ENCODE data around the gene DEXI. TPM values are rescaled to one million over a fixed set of nuclear protein-coding genes. Genes with fewer than 3 reads are reported as not detected.

Gene DEXI
- total and polyA plus RNA-seq, 2 of the 4 experiments (the other 2 are of a cell fraction), result 43.7 to 63.6 TPM

DNA sequence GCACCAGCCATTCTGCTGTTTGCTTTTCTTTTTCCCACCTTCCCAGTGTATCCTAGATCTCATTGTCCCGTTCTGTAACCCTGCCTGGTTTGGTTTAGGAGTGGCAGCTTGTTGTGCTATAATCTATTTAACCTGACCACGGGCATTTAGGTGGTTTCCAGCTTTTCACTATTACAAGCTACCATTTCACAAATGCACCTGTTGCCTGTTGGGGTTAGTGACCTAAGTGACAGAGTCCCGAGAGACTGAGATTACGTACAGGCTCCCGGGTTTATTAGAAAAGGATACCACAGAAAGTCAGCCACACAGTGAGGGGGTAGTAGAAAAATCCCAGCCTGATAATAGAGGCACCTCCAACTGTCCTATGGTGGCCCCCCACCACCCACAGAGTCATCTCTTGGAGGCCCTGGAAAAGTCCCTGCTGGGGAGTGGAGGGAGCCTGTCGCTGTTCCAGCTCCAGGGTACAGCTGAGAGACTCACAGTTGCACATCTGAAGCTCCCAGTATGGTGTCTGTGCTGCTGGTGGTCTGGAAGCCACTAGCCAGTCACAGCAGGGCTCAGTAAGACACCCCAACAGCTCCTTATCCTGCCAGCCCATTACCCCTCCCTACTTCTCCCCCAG lies 23.3 kb upstream of the DEXI start:
- H3K9ac ChIP-seq (ENCODE audit: low read depth, low read length), result no peak overlapping the region
- no TSS peak for BruUV-seq (replicated peaks)
- H3K4me3 ChIP-seq (ENCODE audit: insufficient read depth, low read depth, low read length), result no peak overlapping the region
- intact Hi-C loops (cut with micrococcal nuclease) (loop anchor here (10.0 kb wide), 2 partner anchors 679 to 749 kb away; no protein-coding TSS in a partner anchor), in situ Hi-C loops (cut with MboI; ENCODE audit: low sequenced_read_pairs) (loop anchor here (5.0 to 25.0 kb wide), 6 partner anchors 287 to 847 kb away; a partner anchor contains a TSS), dilution Hi-C loops (cut with HindIII; ENCODE audit: low sequenced_read_pairs, unreplicated experiment) (no loop called here)
- H3K14ac ChIP-seq (replicated peaks; ENCODE audit: low read depth, low read length), result no peak overlapping the region
- H2BK5ac ChIP-seq (ENCODE audit: low read depth, low read length, poor library complexity, severe bottlenecking), result no peak overlapping the region
- DNase-seq (no peak), ATAC-seq (ENCODE audit: low read depth) (no peak)
- H2AK9ac ChIP-seq (replicated peaks; ENCODE audit: low read depth, low read length, poor library complexity), result no peak overlapping the region
- H2BK20ac ChIP-seq (ENCODE audit: low read depth, low read length), result no peak overlapping the region; the same call in 1 of the 2 replicates
- no peak overlapping the region for H3K4ac ChIP-seq (ENCODE audit: low read depth, low read length)
- ChIA-PET POLR2A (ENCODE audit: unreplicated experiment) (interaction anchor here (1.4 kb wide), 1 partner anchor 290 kb away, joined by 9 read pairs; the partner anchor contains the start of gene SOCS1), CTCF (interaction anchor here (0.6 to 1.2 kb wide), 3 partner anchors 12 to 293 kb away, joined by 3 read pairs; no protein-coding TSS in a partner anchor)
- no peak overlapping the region for H3K4me2 ChIP-seq (ENCODE audit: low read depth, low read length)
- no peak overlapping the region for H3K56ac ChIP-seq (ENCODE audit: extremely low read depth, insufficient read depth, low read length)
- H4K5ac ChIP-seq (ENCODE audit: low read depth, low read length), result no peak overlapping the region
- peaks cover 6 to 50% of the 10 kb centered on the region in 2 experiments for H3K79me1 ChIP-seq (ENCODE audit: low read depth in 1 of 2, low read length in 2 of 2)
- peaks cover 3% of the 10 kb centered on the region; the same call in 1 of the 2 replicates for H3K9me1 ChIP-seq (ENCODE audit: insufficient read depth, low read length)
- no CpG with 5 or more reads among the region's 6 CpGs for WGBS, 2 experiments (ENCODE audit: extremely low coverage in 2 of 2, insufficient read length in 1 of 2)
- no peaks in the 10 kb centered on the region for H3K9me3 ChIP-seq (ENCODE audit: control insufficient read depth, insufficient read depth, low read length)
- H3K4me1 ChIP-seq (ENCODE audit: control insufficient read depth, insufficient read depth, low read length), result peaks cover 13% of the 10 kb centered on the region
- no peak overlapping the region for H2BK15ac ChIP-seq (ENCODE audit: low read depth, low read length)
- H4K20me1 ChIP-seq (ENCODE audit: insufficient read depth, low read length), result peaks cover 5% of the 10 kb centered on the region; the same call in 1 of the 2 replicates
- no peak overlapping the region for H3K23ac ChIP-seq (ENCODE audit: low read depth, low read length)
- no peaks in the 10 kb centered on the region for H3K27me3 ChIP-seq (ENCODE audit: control insufficient read depth, insufficient read depth, low read length)
- no peak overlapping the region for H4K91ac ChIP-seq (ENCODE audit: insufficient read depth, low read depth, low read length)
- no peak overlapping the region for H2BK120ac ChIP-seq (ENCODE audit: low read depth, low read length)
- no peak overlapping the region for H3K18ac ChIP-seq (ENCODE audit: low read depth, low read length)
- H3K36me3 ChIP-seq (ENCODE audit: control insufficient read depth, insufficient read depth, low read length), result peaks cover 16% of the 10 kb centered on the region
- no peak overlapping the region for H2AFZ ChIP-seq (replicated peaks; ENCODE audit: low read length, poor library complexity)
- no peak overlapping the region for H2AK5ac ChIP-seq (ENCODE audit: low read depth, low read length)
- H4K8ac ChIP-seq (ENCODE audit: low read depth in 2 of 2, low read length in 2 of 2), result no peak overlapping the region
- H3K27ac ChIP-seq (ENCODE audit: insufficient read depth, low read length), result no peak overlapping the region
- TF ChIP-seq MAFK (IDR thresholded peaks at IDR 0.05; ENCODE audit: low read depth, low read length) (no peak), RCOR1 (IDR thresholded peaks at IDR 0.05; ENCODE audit: insufficient replicate concordance, low read length) (no peak), CEBPB (IDR thresholded peaks at IDR 0.05; ENCODE audit: low read depth, low read length) (no peak), RAD21 (IDR thresholded peaks at IDR 0.05; ENCODE audit: low read length) (no peak), SMC3 (IDR thresholded peaks at IDR 0.05; ENCODE audit: low read depth, low read length) (no peak), CHD1 (IDR thresholded peaks at IDR 0.05; ENCODE audit: low read depth, low read length) (no peak), FOS (IDR thresholded peaks at IDR 0.05; ENCODE audit: low read depth, low read length) (no peak), BHLHE40 (IDR thresholded peaks at IDR 0.05; ENCODE audit: low read depth, low read length) (no peak), MAZ (IDR thresholded peaks at IDR 0.05; ENCODE audit: borderline replicate concordance, low read depth, low read length) (no peak), NFE2L2 (IDR thresholded peaks at IDR 0.05; ENCODE audit: low read depth, low read length) (no peak), RFX5 (IDR thresholded peaks at IDR 0.05; ENCODE audit: low read depth, low read length) (no peak), MXI1 (IDR thresholded peaks at IDR 0.05; ENCODE audit: borderline replicate concordance, low read depth, low read length) (no peak), POLR2A (IDR thresholded peaks at IDR 0.05; ENCODE audit: low read depth, low read length) (no peak)
- TF ChIP-seq, protein P1, sequence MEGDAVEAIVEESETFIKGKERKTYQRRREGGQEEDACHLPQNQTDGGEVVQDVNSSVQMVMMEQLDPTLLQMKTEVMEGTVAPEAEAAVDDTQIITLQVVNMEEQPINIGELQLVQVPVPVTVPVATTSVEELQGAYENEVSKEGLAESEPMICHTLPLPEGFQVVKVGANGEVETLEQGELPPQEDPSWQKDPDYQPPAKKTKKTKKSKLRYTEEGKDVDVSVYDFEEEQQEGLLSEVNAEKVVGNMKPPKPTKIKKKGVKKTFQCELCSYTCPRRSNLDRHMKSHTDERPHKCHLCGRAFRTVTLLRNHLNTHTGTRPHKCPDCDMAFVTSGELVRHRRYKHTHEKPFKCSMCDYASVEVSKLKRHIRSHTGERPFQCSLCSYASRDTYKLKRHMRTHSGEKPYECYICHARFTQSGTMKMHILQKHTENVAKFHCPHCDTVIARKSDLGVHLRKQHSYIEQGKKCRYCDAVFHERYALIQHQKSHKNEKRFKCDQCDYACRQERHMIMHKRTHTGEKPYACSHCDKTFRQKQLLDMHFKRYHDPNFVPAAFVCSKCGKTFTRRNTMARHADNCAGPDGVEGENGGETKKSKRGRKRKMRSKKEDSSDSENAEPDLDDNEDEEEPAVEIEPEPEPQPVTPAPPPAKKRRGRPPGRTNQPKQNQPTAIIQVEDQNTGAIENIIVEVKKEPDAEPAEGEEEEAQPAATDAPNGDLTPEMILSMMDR (conservative IDR thresholded peaks at IDR 0.05; ENCODE audit: low read depth, low read length), result no peak
- TF ChIP-seq, protein P2, sequence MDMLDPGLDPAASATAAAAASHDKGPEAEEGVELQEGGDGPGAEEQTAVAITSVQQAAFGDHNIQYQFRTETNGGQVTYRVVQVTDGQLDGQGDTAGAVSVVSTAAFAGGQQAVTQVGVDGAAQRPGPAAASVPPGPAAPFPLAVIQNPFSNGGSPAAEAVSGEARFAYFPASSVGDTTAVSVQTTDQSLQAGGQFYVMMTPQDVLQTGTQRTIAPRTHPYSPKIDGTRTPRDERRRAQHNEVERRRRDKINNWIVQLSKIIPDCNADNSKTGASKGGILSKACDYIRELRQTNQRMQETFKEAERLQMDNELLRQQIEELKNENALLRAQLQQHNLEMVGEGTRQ (IDR thresholded peaks at IDR 0.05; ENCODE audit: low read depth, low read length), result no peak
